DMS153 treated with DMSO at 0.1 percent for 48 hours (cell line): ENCODE data around the gene PDILT.
"Not testable (repeated sequence)": the region's sequence is repeated elsewhere in the genome, so short reads cannot be mapped to it uniquely, and the experiment has no call there.

Experiments used
- DNase-seq: peaks from one replicate; lab custom pipeline; 2025; ENCODE audit not compliant: unreplicated experiment; lab: John Stamatoyannopoulos, UW

Gene PDILT

GRCh38 chr16:20323591-20324117 lies 80.9 kb downstream of the PDILT start:
- peak; percentile 61 for DNase-seq

GRCh38 chr16:20322696-20323095 lies 81.8 kb downstream of the PDILT start:
- DNase-seq: no peak

GRCh38 chr16:20321671-20322070 lies 82.9 kb downstream of the PDILT start:
- no peak for DNase-seq

- DNase-seq: not testable (repeated sequence)
These were observed 83.5 kb downstream of the PDILT start for GRCh38 chr16:20321051-20321450.

- DNase-seq: no peak
These were observed 83.9 kb downstream of the PDILT start for GRCh38 chr16:20320592-20320991.

- DNase-seq: no peak
These were observed 84.4 kb downstream of the PDILT start for GRCh38 chr16:20320178-20320577.

- no peak for DNase-seq
These were observed 85.1 kb downstream of the PDILT start for GRCh38 chr16:20319406-20319805.

GRCh38 chr16:20318437-20318836 lies 86.1 kb downstream of the PDILT start:
- DNase-seq: no peak

GRCh38 chr16:20318006-20318405 lies 86.5 kb downstream of the PDILT start:
- no peak for DNase-seq

GRCh38 chr16:20317117-20317516 lies 87.4 kb downstream of the PDILT start:
- no peak for DNase-seq

- DNase-seq: no peak
These were observed 87.8 kb downstream of the PDILT start for GRCh38 chr16:20316715-20317114.

GRCh38 chr16:20315764-20316163 lies 88.8 kb downstream of the PDILT start:
- DNase-seq: no peak

GRCh38 chr16:20314575-20314974 lies 90.0 kb downstream of the PDILT start:
- no peak for DNase-seq

GRCh38 chr16:20313741-20314140 lies 90.8 kb downstream of the PDILT start:
- no peak for DNase-seq

- DNase-seq: not testable (repeated sequence)
These were observed 91.9 kb downstream of the PDILT start for GRCh38 chr16:20312536-20313095.

- DNase-seq: no peak
These were observed 93.0 kb downstream of the PDILT start for GRCh38 chr16:20311548-20311947.

GRCh38 chr16:20310421-20311395 lies 93.8 kb downstream of the PDILT start:
- no peak for DNase-seq

GRCh38 chr16:20309786-20310185 lies 94.8 kb downstream of the PDILT start:
- DNase-seq: no peak
